HG03469 (cell line): ENCODE data around the gene COA5.

Source experiments
- ATAC-seq: cut with Tn5 transposase; IDR thresholded peaks from one replicate; pipeline ENCODE4 v1.9.1; 2021; ENCODE audit warnings: mild to moderate bottlenecking, moderate library complexity, moderate number of reproducible peaks; ENCODE audit not compliant: unreplicated experiment

Gene COA5, protein sequence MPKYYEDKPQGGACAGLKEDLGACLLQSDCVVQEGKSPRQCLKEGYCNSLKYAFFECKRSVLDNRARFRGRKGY

DNA sequence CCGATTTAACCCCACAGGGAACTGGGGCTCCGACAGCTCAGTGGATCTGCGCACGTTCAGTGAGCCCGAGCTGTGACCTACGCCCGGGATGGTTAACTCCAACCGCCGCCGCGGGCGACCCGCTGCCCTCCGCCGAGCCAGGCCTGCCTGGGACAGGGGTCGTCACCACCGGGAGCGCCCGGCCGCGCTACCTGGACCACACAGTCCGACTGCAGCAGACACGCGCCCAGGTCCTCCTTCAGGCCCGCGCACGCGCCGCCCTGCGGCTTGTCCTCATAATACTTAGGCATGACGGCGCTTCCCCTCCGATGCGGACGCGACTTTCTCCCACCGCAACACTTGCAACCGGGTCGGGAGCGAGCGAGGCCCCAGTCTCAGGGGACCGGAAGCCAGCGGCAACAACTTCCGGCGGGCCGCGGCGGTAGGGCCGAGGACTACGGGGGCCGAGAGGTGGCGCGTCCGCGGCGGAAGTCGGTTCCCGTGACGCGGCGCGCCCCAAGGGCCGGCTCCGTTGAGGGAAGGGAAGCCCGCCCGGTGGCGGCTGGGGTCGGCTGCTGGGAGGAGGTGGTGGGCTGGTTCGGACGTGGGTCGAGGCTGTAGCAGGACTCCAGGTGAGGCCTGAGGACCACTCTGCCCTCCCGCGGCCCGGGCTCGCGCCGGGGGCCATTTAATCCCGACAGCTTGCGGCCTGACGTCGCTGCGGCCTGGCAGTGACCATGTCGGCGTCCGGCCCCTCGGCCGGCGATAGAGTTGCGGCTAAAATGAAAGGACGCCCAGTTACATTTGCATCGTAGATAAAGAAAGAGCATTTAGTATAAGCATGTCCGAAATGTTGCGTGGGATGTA lies at the start of gene COA5, which contains the start of gene UNC50:
Gene COA5 (minus strand): TSS at position 397 of the 846 bp plus-strand sequence. CDS start 107 bp downstream, at position 290.
Gene UNC50 (plus strand): TSS at position 474 of the 846 bp plus-strand sequence. CDS start 1,171 bp downstream, outside the sequence.
- ATAC-seq: peak; percentile 68

DNA sequence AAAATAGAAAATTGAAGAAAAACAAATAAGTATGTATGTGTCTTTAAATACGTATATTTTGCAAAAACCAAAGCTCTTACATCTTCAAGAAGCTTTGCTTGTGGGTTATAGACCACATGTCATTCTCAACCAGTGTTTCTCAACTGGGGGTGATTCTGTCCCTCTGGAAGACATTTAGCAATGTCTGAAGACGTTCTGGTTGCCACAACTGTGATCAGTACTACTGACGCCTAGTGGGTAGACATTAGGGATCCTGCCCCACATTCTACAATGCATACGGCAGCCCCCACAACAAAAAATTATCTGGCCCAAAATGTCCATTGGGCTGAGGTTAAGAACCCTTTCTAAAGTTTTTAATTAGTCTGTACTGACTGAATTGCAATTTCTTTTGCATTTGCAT lies 48.5 kb upstream of the COA5 start:
- ATAC-seq: no peak

DNA sequence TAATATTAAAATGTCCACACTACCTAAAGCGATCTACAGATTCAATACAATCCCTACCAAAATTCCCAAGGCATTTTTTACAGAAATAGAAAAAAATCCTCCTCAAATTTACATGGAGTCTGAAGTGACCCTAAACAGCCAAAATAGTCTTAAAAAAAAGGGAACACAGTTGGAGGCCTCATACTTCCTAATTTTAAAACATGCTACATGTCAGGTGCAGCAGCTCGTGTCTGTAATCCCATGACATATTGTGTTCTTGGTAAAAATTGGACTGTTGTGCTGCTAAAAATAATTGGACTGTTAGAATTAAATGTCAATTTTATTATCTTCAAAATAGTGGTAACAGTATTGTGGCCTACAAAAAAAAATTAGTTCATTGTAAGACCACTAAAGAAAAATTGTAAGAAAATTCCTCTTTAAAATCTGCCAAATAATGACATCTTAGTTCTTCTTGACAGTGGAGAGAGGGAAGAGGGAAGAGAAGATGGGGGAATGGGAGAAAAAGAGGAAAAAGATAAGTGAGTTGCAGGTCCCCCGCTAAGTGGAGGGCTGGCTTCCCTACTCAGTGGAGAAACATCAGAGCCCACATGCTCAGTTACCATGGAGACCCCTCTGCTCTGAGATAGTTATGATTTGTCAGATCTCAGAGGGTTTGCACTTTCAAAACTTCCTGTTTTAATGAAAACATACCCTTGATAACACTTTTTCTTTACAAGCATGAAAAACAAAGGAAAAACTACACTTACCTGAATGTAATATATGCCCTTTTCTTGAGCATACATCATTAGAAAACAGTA lies 46.6 kb upstream of the COA5 start:
- no peak for ATAC-seq

DNA sequence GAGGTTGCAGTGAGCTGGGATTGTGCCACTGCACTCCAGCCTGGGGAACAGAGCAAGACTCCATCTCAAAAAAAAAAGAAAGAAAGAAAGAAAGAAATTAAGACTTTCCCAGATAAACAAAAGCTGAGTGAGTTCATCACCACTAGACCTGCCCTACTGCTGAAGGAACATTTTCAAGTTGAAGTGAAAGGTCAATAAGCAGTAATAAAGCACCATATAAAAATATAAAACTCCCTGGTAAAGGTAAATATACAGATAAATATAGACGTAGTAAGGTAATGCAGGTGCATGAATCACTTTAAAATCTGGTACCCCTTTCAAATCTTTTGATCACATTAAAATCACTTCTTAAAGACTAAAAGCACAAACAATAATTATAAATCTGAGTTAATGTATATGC lies 42.7 kb upstream of the COA5 start:
- ATAC-seq: no peak

DNA sequence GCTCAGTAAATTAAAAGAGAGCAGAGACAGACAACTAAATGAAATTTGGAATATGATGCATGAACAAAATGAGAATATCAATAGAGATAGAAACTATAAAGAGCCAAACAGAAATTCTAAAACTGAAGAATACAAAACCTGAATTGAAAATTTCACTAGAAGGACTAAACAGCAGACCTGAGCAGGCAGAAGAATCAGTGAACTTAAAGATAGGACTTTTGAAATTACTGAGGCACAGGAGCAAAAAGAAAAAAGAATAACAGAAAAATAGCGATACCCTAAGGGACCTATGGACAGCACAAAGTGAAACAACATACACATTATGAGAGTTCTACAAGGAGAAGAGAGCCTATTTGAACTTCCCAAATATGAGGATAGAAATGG lies 41.7 kb upstream of the COA5 start:
- ATAC-seq: no peak

DNA sequence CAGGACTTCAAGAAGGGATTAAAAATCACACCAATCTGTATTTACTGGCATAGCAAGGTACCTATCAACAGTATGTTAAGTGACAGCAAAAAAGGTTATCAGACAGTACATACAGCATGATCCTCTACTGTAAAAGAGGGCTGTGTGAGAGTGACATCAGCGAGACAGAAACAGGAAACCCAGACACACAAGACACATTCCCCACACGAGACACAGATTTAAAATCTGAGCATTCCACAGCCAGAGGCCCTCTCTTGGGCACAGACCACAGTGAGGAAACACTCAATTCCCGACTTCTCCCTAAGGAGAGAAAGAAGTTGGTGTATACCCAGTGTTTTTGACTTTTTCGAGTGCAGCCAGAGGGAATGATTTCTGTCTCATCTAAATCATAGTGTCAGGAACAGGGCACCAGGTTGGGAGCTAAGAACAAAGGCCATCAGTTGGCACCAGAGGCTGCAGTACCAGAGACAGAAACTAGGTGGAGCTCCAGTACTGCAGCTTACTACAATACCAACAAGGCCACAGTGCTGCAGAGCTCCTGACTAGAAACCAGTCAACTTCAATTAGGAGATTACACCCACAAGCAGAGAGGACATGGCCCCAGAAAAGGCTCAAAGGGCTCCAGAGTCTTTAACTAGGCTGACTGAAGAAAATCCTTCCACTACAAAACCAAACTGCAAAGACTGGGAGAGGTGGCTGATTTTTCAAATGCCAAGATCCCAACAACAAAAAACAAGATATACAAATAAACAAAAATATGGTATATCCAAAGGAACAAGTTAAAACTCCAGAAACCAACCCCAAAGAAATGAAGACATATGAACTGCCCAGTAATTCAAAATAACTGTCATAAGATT lies 41.1 kb upstream of the COA5 start:
- ATAC-seq: no peak

DNA sequence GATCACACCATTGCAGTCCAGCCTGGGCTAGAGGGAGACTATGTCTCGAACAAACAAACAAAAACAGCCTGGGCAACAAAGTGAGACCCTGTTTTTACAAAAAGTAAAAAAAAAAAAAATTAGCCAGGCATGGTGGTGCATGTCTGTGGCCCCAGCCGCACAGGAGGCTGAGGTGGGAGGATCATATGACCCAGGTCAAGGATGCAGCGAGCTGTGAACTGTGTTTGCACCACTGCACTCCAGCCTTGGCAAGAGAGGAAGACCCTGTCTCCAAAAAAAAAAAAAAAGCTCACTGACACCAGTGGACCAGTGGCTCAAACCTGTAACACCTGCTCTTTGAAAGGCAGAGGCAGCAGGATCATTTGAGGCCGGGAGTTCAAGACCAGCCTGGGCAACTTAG lies 40.1 kb upstream of the COA5 start:
- no peak for ATAC-seq

DNA sequence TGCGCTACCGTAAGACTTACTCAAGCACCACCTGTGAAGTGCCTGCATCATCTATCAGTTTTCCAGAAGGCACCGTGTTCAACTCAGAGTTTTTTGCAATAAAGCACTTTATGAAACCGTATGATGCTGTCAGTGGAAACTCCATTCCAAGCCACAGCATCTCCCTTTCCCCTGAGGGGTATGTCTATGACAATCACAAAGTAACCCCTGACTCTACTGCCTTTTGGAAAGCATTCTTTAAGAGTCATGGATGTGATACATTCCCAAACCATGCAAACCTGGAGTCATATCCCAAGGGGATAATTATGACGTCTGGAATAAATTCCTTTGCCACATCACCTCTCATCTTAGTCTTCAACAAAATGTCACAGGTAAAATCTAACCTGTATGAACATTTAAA lies 39.3 kb upstream of the COA5 start:
- ATAC-seq: no peak

DNA sequence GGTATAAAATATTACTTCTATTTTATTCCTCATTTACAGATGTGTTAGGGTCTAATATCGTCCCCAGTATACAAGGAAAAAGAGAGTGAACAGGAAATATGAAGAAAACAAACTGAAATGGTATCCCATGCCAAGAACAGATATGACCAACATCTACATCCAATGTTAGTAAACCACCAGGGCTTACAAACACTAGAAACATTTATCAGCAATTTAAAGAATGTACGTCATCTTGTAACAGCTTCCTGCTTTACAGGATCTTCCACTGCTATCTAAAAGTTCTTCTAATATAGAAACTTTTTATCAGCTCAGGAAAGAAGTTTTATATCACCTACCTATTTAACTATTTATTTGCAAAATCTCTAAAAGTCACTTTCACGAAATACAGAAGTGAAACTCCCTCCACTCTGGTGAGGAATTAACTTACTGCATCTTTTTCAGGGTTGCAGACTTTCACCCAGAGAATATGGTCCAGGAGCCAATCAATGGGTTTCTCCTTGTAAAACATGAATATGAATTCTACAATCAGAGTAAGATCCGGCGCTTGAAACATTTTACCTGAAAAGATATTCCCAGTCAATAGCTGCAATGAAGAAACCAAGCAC lies 35.3 kb upstream of the COA5 start:
- no peak for ATAC-seq

DNA sequence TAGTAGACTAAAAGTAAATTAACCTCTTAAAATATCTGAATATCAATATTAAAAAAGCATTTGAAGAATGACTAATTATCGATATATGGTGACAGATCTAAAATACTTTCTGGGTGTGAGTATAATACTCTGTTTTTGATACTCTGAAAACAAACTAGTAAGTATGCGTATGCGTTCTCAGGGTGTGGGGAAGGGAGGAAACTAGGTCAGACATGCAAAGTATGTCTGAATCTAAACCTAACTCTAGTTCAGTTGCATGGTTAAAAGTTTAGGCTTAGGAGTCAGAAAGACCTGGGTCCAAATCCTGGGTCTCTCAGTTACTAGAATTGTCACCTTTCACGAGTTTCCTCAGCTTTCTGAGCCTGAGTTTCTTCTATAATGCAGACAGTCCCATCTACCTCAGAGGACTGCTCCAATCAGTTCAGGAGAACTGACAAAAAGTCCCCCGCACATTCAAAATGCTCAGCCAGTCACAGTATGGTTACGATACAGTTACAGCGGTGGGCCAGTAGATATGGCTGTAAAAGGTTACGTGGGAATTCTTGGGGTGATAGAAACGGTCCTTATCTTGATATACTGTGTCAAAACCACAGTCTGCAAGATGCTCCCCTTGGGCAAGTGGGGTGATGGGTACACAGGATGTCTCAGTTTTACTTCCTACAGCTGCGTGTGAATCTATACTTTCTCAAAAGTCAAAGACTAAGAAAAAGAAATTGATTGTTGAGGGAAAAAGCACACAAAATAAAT lies 29.3 kb upstream of the COA5 start:
- ATAC-seq: no peak

DNA sequence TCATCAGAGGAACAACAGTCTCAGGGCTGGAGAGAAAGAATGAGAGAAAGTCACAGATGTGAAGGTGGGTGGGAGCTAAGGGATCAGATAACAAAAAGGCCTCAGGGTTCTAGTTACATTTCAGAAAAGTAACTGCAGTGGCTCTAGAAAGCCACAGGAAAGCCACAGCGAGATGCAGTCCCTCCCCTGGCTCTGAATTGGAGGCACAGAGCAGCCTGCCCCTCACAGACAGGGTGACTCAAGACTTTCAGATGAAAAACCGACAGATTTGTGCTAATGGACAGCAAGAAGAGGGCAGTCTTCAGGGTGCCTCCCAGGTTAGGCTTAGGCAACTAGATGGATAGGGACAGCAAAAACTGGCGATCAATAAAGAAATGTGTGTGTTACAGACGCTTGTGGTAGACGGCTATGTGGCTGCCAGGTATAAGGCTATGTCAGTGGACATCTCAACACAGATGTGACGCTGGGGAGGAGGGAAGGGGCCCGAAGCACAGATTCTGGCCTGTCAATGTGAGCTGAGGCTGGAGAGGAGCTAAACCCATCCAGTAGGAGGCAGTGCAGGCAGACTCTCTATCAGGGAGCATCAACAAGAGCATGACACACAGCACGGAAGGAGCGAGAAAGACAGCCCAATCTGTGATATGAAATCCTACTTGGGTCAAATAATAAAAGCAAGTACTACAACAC lies 26.2 kb upstream of the COA5 start:
- no peak for ATAC-seq

DNA sequence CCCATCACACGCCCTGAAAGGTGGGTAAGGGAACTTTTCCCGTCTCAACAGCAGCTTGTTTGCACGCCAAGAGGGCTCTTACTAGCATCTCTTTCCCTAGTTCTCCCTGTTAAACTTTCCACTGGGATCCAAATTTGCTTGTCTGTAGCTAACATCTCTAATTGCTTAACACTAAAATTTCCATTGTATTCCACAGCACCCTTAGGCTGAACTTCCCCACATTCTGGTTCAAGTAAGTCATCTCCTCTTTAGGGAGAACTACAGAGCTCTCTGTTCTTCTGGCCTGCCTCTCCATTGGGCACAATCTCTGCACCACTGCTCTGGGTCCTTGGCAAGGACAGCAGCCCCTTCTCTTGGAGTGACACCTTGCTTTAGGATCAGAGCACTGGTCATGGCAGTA lies 24.0 kb upstream of the COA5 start:
- no peak for ATAC-seq

DNA sequence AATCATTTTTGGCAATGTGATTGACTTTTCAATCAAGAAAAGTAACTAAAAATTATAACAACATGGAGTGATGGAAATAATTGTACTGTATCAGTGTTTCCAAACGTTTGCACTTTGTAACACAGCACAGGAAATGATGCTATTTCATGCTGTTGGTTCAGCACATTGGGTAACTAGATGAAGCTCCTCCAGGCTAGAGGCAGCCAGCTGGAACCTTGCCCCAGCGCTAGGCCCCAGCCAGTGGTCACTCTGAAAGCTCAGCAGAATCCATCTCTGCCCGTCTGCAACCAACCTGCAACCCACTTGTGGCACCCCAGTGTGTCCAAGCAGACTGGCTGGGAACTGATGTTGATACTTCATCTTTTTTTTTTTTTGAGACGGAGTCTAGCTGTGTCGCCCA lies 15.3 kb upstream of the COA5 start:
- ATAC-seq: no peak

DNA sequence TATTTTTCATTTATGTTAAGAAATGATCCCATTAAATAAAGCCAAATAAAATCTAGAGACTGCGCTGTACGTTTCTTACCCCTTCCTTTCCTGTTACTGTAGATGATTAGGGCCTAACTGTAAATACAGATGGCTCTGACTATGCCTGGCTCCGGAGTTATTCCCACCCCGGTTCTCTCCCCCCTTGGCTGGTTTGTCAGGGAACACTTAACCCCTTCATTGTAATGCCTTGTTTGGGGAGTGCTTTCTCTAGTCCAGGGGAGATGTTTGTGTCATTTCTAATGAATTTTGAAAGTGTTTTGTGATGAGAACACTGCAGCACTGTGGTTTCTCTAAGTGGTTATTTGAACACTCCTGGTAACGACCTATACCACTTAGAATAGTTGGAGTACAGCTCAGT lies 8.8 kb upstream of the COA5 start:
- ATAC-seq: no peak

DNA sequence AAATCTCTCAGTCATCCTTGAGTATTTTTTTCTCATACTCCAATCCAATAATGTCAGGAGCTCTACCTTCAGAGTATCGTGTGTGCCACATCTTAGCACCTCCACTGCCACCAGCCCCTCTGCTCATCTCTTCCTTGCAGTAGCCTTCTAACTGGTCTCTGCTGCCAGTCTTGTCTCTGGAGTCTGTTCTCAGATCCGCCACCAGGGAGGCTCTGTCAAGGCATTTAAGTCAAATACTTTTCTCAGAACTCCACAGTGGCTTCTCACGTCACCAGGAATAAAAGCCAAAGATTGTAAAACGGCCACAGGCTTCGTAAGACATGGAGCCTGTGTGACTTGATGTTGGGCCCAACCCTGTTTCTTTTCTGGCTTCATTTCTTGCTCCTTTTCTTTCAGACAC lies 7.2 kb upstream of the COA5 start:
- ATAC-seq: no peak

DNA sequence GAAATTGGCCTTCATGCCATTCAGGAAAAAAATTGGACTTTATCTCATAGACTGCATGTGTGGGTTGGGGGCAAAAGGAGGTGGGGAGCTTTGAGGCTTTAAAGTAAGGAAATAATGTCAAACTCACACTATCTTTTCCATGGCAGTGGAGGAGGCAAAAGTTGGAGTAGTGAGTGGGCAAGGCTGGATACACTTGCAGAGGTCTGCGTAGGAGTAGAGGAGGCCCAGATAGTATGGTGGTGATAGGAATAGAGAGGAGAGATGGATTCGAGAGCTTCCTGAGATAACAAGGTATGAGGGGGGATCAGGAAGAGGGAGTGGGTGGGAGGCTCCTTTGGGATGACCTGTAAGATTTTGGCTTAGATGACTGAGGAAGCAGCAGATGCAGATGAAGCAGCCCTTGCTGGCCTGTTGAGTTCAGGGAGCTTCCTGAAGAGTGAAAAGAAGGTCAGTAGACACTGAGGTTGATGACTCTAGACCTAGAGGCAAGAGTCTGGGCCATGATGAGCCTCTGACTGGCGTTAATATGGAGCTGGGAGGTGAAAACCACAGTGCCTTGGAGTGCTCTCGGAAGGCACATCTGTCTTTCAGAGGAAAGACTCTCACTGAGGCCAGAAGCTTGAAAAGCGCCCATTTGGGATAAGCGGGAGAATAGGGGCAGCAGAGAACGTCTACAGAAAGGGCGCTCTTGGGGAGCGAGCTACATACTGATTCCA lies 5.9 kb upstream of the COA5 start:
- no peak for ATAC-seq

DNA sequence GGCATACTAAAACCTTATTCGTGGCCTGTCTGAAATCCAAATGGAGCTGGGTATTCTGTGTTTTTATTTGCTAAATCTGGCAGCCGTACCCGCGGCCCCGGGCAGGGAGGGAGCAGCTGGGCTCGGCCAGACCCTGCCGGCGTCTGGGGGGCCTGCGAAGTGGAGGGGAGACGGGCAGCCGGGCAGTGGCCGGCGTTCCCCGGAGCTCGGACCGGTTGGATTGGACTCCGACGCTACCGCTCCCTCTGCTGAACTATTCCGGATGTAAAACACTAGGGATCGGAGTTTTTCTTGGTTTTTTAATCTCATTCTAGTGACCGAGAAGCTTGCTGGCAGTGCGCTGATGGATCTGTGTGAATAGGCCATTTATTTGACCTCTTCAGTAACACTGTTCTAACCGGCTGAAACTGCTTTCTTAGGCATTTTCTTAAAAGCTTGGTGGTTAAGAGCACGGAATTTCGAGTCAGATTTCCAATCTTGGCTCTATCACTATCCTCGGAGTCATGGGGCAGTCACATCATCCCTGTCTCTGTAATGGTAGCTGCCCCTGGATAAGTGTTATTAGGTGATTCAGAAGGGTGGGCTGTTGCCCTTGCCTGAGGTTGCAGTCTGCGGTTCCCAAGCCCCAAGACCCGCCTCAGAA lies 771 bp upstream of the COA5 start:
- ATAC-seq: no peak

DNA sequence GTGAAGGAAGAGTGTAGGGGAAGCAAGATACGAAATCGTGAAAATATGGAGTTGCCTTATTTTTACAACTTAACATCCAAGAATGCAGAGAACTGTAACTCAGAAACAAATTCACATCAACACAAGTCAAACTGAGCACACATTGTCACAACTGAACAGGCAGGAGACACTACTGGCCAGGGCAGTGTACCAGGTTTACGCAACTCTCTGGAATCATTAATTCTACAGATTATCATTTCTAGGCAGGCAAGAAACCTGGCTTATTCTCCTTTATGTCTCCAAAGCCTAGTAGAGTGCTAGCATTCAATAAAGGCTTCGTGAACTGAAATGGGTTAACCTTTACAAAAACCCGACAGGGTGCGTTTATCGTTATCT lies 584 bp downstream of the COA5 start:
- ATAC-seq: no peak
